ENCODE results near the gene DMRT2.

Gene DMRT2

GRCh38 chr9:1098551-1098950 lies 48.4 kb downstream of the DMRT2 start:
- DNase-seq: no peak

- DNase-seq: no peak
Measured at GRCh38 chr9:1100201-1100600, 50.0 kb downstream of the DMRT2 start.

- no peak for DNase-seq
Measured at GRCh38 chr9:1100945-1101344, 50.8 kb downstream of the DMRT2 start.

- DNase-seq: no peak
Measured at GRCh38 chr9:1101846-1102641, 51.9 kb downstream of the DMRT2 start.

GRCh38 chr9:1102642-1102970 lies 52.4 kb downstream of the DMRT2 start:
- no peak for DNase-seq

All from CD4-positive, alpha-beta T cell treated with Interleukin-10 for 1 hour (primary cell).